Measurements from ENCODE around the gene MED17. TPM values are rescaled to one million over a fixed set of nuclear protein-coding genes. Genes with fewer than 3 reads are reported as not detected.
"Not testable (repeated sequence)": the region's sequence is repeated elsewhere in the genome, so short reads cannot be mapped to it uniquely, and the experiment has no call there.

The MED17 gene
- total RNA-seq, 6 experiments from 2014 or later = 21.6 to 28.1 (median 25.5) TPM

DNA sequence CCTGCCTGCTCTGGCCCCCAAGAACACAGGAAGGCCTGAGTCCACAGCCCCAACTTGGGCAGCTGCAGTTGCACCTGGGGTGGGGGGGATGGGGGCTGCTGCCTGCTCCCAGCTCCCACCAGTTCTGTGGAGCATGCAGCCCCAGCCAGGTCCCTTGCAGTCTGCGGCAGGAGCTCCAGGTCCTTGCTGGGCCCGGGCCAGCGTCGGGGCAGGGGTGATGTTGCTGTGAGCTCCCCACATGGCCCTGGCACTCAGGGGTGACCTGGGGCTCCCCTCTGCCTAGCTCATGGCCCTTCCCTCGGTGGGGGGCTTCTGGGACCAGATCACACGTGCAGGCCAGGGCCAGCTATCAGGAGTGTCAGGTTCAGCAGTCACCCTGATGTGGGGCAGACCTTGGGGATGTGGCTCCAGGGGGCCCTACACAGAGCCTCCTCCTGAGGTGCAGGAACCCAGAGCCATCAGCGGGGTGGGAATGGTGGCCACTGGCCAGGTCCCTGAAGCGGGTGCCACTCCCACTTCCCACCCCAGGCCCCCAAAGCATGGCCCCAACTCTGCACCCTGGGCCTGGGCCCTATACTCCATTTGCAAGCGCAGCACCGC, 10.4 kb upstream of the MED17 start:
- TF ChIP-seq, protein P1, sequence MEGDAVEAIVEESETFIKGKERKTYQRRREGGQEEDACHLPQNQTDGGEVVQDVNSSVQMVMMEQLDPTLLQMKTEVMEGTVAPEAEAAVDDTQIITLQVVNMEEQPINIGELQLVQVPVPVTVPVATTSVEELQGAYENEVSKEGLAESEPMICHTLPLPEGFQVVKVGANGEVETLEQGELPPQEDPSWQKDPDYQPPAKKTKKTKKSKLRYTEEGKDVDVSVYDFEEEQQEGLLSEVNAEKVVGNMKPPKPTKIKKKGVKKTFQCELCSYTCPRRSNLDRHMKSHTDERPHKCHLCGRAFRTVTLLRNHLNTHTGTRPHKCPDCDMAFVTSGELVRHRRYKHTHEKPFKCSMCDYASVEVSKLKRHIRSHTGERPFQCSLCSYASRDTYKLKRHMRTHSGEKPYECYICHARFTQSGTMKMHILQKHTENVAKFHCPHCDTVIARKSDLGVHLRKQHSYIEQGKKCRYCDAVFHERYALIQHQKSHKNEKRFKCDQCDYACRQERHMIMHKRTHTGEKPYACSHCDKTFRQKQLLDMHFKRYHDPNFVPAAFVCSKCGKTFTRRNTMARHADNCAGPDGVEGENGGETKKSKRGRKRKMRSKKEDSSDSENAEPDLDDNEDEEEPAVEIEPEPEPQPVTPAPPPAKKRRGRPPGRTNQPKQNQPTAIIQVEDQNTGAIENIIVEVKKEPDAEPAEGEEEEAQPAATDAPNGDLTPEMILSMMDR (IDR thresholded peaks at IDR 0.05) = no peak
- peaks cover 9% of the 10 kb centered on the region; the same call in 1 of the 2 replicates for H3K9me3 Mint-ChIP-seq

DNA sequence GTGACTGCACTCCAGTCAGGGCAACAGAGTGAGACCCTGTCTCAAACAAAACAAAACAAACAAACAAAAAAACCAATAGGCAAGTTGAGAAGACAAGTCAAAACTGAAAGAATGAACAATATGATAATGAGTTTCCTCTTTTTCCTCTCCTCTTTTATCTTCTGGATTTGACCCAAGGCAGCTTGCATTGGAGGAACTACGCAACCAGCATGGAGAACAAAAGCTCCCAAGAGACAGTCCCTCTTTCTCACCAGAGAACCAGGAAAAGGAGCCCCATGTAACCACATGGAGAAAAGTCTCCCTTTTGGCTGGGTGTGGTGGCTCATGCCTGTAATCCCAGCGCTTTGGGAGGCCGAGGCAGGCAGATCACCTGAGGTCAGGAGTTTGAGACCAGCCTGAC, 9.5 kb upstream of the MED17 start:
- DNase-seq; H3K4me3 Mint-ChIP-seq; H3K36me3 Mint-ChIP-seq (ENCODE audit: low read depth); H3K9me3 Mint-ChIP-seq; H3K27me3 Mint-ChIP-seq (ENCODE audit: insufficient read depth); H3K27ac Mint-ChIP-seq; H3K4me1 Mint-ChIP-seq (ENCODE audit: low read depth): not testable (repeated sequence)

More for the DNA sequence above, 10.4 kb upstream of the MED17 start:
- Mint-ChIP-seq H3K4me3 (no peak overlapping the region), H3K4me1 (ENCODE audit: low read depth) (no peaks in the 10 kb centered on the region), H3K36me3 (ENCODE audit: low read depth) (no peaks in the 10 kb centered on the region), H3K27ac (no peak overlapping the region), H3K27me3 (ENCODE audit: insufficient read depth) (no peaks in the 10 kb centered on the region)
- DNase-seq = no peak

DNA sequence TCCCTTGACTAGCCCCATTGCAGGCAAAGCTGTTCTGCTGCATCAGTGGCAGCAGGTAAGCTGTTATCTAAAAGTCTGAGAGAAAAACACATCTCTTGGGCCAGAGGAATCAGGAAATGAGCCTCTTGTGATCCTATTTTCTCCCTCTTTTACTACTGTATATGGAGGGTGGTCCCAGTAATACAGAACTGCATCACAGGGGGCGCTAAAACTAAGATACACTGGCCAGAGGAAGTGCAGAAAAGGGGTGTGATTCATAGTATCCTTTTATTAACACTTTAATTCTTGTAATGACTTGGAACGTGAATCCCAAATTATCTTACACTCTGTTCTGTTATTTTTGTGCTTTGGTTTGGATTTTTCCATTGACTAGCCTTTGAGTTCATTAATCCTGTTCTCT, 8.8 kb upstream of the MED17 start:
- H3K4me3 Mint-ChIP-seq = no peak overlapping the region
- no peaks in the 10 kb centered on the region for H3K27me3 Mint-ChIP-seq (ENCODE audit: insufficient read depth)
- H3K4me1 Mint-ChIP-seq (ENCODE audit: low read depth) = no peaks in the 10 kb centered on the region
- TF ChIP-seq, protein P1 (IDR thresholded peaks at IDR 0.05) = peak; percentile 52
- DNase-seq = no peak
- no peak overlapping the region for H3K27ac Mint-ChIP-seq
- H3K9me3 Mint-ChIP-seq = peaks cover 9% of the 10 kb centered on the region; the same call in 1 of the 2 replicates
- H3K36me3 Mint-ChIP-seq (ENCODE audit: low read depth) = no peaks in the 10 kb centered on the region

DNA sequence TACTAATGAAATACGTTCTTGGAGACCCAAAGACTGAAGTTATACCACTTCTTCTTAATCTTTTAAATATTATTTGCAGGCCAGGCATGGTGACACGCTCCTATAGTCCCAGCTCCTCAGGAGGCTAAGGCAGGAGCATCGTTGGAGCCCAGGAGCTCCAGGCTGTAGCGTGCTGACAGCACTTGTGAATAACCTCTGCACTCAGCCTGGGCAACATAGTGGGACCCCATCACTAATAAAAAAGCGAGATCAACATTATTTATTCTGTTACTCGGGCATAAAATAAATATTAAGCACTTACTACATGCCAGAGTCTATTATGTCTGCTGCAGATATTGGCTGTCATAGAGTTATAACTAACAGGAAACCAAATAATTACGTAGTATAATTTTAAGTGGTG, 720 bp upstream of the MED17 start:
- peak overlapping the region; percentile 96 for H3K4me3 Mint-ChIP-seq

DNA sequence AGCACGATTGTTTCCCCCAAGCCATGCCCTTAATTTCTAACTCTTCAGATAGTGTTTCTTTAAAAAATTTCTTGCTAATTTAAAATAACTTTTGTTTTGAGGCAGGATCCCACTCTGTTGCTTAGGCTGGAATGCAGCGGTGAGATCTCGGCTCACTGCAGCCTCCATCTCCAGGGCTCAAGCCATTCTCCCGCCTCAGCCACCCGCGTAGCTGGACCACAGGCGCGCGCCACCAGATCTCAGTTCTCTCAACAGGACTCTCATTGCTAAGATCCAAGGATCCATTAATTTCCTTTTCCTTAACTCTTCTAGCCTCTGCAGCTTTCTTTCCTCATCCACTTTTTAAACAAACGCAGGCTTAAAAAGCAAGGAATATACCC, 327 bp upstream of the MED17 start:
- Mint-ChIP-seq H3K9me3 (no peaks in the 10 kb centered on the region), H3K27ac (peak overlapping the region; percentile 80), H3K4me1 (ENCODE audit: low read depth) (peaks cover 57% of the 10 kb centered on the region), H3K27me3 (ENCODE audit: insufficient read depth) (no peaks in the 10 kb centered on the region; the same call in none of the 2 replicates), H3K4me3 (peak overlapping the region; percentile 96), H3K36me3 (ENCODE audit: low read depth) (peaks cover 32% of the 10 kb centered on the region)
- DNase-seq = peak; percentile 4
- TF ChIP-seq, protein P1 (IDR thresholded peaks at IDR 0.05) = peak; percentile 66; the same call in 1 of the 2 replicates

More for the DNA sequence above, 720 bp upstream of the MED17 start:
- DNase-seq = no peak
- Mint-ChIP-seq H3K36me3 (ENCODE audit: low read depth) (peaks cover 30% of the 10 kb centered on the region), H3K27ac (peak overlapping the region; percentile 80; the same call in 1 of the 2 replicates), H3K9me3 (no peaks in the 10 kb centered on the region), H3K27me3 (ENCODE audit: insufficient read depth) (no peaks in the 10 kb centered on the region; the same call in none of the 2 replicates), H3K4me1 (ENCODE audit: low read depth) (peaks cover 53% of the 10 kb centered on the region)
- TF ChIP-seq, protein P1 (IDR thresholded peaks at IDR 0.05) = no peak

DNA sequence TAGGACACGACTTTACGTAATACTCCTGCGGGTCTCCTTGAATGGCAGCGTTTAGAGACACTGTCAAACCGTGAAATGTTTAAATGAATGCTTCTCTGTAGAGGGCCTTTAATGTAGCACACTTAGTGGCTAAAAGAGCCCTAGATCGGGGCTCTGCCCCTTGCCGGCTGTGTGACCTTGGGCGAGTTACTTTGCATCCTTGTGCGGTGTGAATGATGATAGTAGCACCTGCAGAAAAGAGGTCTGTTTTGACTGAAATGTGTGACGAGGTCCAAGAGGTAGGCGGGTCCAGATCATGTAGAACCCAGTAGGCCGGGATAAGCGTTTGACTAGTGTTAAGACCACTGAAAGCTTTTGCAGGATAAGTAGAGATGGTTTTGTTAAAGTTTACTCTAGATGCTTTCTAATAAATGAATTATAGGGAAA, 866 bp downstream of the MED17 start:
- Mint-ChIP-seq H3K4me1 (ENCODE audit: low read depth) (peaks cover 59% of the 10 kb centered on the region), H3K36me3 (ENCODE audit: low read depth) (peaks cover 38% of the 10 kb centered on the region), H3K27ac (peak overlapping the region; percentile 80), H3K4me3 (peak overlapping the region; percentile 96), H3K27me3 (ENCODE audit: insufficient read depth) (no peaks in the 10 kb centered on the region; the same call in none of the 2 replicates), H3K9me3 (no peaks in the 10 kb centered on the region)
- TF ChIP-seq, protein P1 (IDR thresholded peaks at IDR 0.05) = no peak
- no peak for DNase-seq
